ENCODE data around the gene QSOX2. TPM values are rescaled to one million over a fixed set of nuclear protein-coding genes. Genes with fewer than 3 reads are reported as not detected.

Gene QSOX2
- total RNA-seq, 1 experiment from 2014 or later: 34.6 TPM

DNA sequence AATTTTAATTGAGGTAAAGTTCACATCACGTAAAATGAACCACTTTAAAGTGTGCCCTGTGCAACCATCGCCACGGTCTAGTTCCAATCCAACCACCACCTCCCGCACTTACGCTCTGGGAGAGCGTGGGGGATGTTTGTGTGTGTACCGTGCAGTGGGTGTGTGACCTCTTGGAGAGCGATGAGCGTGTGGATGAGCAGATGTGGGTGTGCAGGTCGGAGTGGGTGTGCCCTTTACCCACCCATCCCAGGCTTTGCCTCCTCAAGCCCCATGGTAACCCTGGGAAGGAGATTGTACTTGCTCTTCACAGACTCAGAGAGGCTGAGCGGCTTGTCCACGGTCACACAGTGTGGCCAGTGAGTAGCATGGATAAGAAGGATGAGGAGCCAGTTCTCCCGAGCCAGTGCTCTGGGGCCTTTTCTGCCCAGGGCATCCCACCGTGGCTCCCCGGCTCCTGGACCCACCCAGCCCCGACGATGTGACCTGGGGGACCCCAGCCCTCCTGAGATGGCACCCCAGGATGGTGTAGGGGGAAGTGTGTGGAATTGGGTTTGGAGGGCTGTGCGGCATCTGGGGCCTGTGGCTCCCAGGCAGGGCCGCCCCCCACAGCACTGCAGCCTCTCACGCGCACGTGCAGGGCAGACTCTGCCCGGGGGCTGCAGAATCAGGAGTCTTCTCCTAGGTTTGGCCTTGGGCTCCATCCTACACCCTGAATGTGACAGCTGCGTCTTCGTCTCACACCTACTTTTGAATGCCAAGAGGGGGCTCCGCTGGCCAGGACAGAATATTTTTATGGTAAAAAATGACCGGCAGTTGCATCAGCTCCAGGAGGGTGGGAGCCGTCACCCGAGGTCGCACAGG, 54.3 kb downstream of the QSOX2 start:
- intact Hi-C loops (cut with micrococcal nuclease): no loop called here
- CTCF ChIA-PET: no interaction called here
- Histone ChIP-seq H3K4me1 (ENCODE audit: control insufficient read depth in 1 of 2, insufficient read depth in 2 of 2, low read length in 2 of 2) (peaks cover 2 to 13% of the 10 kb centered on the region in 2 experiments; a peak in 3 of 4 replicates), H2AFZ (ENCODE audit: low read depth, low read length, poor library complexity, severe bottlenecking) (no peak overlapping the region), H3K9ac (ENCODE audit: low read length) (no peak overlapping the region), H3K9me3 (ENCODE audit: control insufficient read depth in 1 of 2, insufficient read depth in 1 of 2, low read depth in 1 of 2, low read length in 2 of 2) (no peaks in the 10 kb centered on the region), H4K20me1 (ENCODE audit: insufficient read depth) (no peaks in the 10 kb centered on the region), H3K9me2 (ENCODE audit: insufficient read depth) (no peaks in the 10 kb centered on the region), H3K27ac (ENCODE audit: low read depth, low read length) (no peak overlapping the region), H3K36me3 (ENCODE audit: control insufficient read depth in 1 of 2, insufficient read depth in 2 of 2, low read length in 2 of 2) (no peaks in the 10 kb centered on the region), H3K4me3 (replicated peaks in 1 of 2; ENCODE audit: low read depth in 1 of 2, low read length in 2 of 2) (no peak overlapping the region), H3K27me3 (ENCODE audit: insufficient read depth, low read length) (no peaks in the 10 kb centered on the region), H3K79me2 (ENCODE audit: insufficient read depth, low read length) (no peaks in the 10 kb centered on the region), H3K4me2 (ENCODE audit: low read length) (no peak overlapping the region)
- no TSS peak for BruUV-seq (replicated peaks)
- RAD21 ChIA-PET (ENCODE audit: low non-redundant PET in 1 of 2, low total read pairs in 2 of 2, uncharacterized antibody in 2 of 2, unreplicated experiment in 2 of 2): no interaction called here
- TF ChIP-seq, protein P1, sequence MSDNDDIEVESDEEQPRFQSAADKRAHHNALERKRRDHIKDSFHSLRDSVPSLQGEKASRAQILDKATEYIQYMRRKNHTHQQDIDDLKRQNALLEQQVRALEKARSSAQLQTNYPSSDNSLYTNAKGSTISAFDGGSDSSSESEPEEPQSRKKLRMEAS (IDR thresholded peaks at IDR 0.05): no peak
- TF ChIP-seq SRF (IDR thresholded peaks at IDR 0.05; ENCODE audit: low read depth) (no peak), ZFX (IDR thresholded peaks at IDR 0.05) (no peak), JUND (IDR thresholded peaks at IDR 0.05) (no peak), SIN3A (IDR thresholded peaks at IDR 0.05; ENCODE audit: low read depth) (no peak), TCF7L2 (IDR thresholded peaks at IDR 0.05; ENCODE audit: borderline replicate concordance, extremely low read depth, insufficient read depth, insufficient read length) (no peak), YY1 (IDR thresholded peaks at IDR 0.05; ENCODE audit: extremely low read depth, insufficient replicate concordance, low read depth, low read length) (no peak), FOSL1 (IDR thresholded peaks at IDR 0.05; ENCODE audit: low read depth) (no peak), SP1 (IDR thresholded peaks at IDR 0.05; ENCODE audit: low read depth) (no peak), EZH2phosphoT487 (IDR thresholded peaks at IDR 0.05; ENCODE audit: borderline replicate concordance) (no peak), EZH2 (IDR thresholded peaks at IDR 0.05) (no peak), ELF1 (IDR thresholded peaks at IDR 0.05; ENCODE audit: borderline replicate concordance, low read depth) (no peak), RAD21 (IDR thresholded peaks at IDR 0.05; ENCODE audit: low read depth) (no peak)
- TF ChIP-seq, protein P2, sequence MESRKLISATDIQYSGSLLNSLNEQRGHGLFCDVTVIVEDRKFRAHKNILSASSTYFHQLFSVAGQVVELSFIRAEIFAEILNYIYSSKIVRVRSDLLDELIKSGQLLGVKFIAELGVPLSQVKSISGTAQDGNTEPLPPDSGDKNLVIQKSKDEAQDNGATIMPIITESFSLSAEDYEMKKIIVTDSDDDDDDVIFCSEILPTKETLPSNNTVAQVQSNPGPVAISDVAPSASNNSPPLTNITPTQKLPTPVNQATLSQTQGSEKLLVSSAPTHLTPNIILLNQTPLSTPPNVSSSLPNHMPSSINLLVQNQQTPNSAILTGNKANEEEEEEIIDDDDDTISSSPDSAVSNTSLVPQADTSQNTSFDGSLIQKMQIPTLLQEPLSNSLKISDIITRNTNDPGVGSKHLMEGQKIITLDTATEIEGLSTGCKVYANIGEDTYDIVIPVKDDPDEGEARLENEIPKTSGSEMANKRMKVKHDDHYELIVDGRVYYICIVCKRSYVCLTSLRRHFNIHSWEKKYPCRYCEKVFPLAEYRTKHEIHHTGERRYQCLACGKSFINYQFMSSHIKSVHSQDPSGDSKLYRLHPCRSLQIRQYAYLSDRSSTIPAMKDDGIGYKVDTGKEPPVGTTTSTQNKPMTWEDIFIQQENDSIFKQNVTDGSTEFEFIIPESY (IDR thresholded peaks at IDR 0.05; ENCODE audit: extremely low read depth, insufficient replicate concordance, low read length): no peak
- TF ChIP-seq, protein P3, sequence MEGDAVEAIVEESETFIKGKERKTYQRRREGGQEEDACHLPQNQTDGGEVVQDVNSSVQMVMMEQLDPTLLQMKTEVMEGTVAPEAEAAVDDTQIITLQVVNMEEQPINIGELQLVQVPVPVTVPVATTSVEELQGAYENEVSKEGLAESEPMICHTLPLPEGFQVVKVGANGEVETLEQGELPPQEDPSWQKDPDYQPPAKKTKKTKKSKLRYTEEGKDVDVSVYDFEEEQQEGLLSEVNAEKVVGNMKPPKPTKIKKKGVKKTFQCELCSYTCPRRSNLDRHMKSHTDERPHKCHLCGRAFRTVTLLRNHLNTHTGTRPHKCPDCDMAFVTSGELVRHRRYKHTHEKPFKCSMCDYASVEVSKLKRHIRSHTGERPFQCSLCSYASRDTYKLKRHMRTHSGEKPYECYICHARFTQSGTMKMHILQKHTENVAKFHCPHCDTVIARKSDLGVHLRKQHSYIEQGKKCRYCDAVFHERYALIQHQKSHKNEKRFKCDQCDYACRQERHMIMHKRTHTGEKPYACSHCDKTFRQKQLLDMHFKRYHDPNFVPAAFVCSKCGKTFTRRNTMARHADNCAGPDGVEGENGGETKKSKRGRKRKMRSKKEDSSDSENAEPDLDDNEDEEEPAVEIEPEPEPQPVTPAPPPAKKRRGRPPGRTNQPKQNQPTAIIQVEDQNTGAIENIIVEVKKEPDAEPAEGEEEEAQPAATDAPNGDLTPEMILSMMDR (IDR thresholded peaks at IDR 0.05 in 2 of 3, conservative IDR thresholded peaks at IDR 0.05 in 1 of 3; ENCODE audit: borderline replicate concordance in 1 of 3, insufficient read depth in 1 of 3, low read depth in 2 of 3, low read length in 2 of 3): no peak
- TF ChIP-seq, protein P4, sequence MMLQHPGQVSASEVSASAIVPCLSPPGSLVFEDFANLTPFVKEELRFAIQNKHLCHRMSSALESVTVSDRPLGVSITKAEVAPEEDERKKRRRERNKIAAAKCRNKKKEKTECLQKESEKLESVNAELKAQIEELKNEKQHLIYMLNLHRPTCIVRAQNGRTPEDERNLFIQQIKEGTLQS (IDR thresholded peaks at IDR 0.05): no peak
- ATAC-seq (no peak), DNase-seq (ENCODE audit: low read depth, low spot score) (no peak)
- POLR2A ChIA-PET: no interaction called here
